GM10248 (cell line): Measurements from ENCODE around the gene GALNT3.

Source experiments
- CTCF ChIA-PET: fragments of 300-600 bp; sonication (Branson Sonifier 250); formaldehyde crosslinking; extraction: SDS; loops from one replicate; lab custom pipeline; 2021; ENCODE audit warnings: antibody characterized with exemption; lab: Yijun Ruan, JAX
- POLR2A ChIA-PET: fragments of 350-650 bp; sonication (Branson Sonifier 250); formaldehyde crosslinking; extraction: SDS; loops from one replicate; lab custom pipeline; 2020; ENCODE audit warnings: antibody characterized with exemption; lab: Yijun Ruan, JAX
- DNase-seq: peaks from one replicate; pipeline ENCODE4 v3.0.0; 2012; ENCODE audit errors: extremely low spot score
- TF ChIP-seq, protein P1 (sequence below): IDR thresholded peaks from 2 replicates; pipeline ENCODE4 v1.5.1; 2012; ENCODE audit warnings: mild to moderate bottlenecking, low read depth; ENCODE audit errors: extremely low read depth, missing control alignments, control extremely low read depth

The GALNT3 gene

DNA sequence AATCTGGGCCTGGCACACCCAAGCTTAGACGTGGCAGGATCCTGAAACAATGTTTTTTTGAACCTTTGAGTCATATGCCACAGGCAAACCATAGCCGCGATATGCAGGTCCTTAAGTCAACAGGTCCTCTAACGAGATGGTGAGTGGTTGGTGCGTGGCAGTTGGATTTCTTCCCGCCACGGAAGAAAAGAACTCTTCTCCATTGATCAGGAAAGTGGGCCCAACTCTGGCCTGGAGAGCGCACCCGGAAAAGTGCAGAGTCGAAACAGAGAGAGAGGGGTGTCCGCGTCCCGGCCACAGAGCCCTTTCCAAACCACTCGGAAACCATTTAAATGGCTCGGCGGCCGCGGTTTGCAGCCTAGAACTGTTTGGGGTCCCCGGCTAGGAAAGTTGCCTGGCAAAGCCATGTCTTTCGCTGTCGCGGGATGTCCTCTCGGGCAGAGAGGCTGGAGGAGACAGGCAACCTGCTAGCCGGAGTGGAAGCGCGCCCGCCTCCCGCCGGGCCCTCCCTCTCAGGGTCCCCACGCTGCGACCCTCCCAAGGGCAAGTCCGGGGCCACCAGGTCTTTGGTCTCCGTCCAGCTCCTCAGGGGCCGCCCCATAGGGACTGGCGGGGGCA is 777 bp downstream of the GALNT3 start:
- TF ChIP-seq, protein P1, sequence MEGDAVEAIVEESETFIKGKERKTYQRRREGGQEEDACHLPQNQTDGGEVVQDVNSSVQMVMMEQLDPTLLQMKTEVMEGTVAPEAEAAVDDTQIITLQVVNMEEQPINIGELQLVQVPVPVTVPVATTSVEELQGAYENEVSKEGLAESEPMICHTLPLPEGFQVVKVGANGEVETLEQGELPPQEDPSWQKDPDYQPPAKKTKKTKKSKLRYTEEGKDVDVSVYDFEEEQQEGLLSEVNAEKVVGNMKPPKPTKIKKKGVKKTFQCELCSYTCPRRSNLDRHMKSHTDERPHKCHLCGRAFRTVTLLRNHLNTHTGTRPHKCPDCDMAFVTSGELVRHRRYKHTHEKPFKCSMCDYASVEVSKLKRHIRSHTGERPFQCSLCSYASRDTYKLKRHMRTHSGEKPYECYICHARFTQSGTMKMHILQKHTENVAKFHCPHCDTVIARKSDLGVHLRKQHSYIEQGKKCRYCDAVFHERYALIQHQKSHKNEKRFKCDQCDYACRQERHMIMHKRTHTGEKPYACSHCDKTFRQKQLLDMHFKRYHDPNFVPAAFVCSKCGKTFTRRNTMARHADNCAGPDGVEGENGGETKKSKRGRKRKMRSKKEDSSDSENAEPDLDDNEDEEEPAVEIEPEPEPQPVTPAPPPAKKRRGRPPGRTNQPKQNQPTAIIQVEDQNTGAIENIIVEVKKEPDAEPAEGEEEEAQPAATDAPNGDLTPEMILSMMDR, result no peak
- ChIA-PET POLR2A (no interaction called here), CTCF (no interaction called here)
- DNase-seq, result peak; percentile 19

DNA sequence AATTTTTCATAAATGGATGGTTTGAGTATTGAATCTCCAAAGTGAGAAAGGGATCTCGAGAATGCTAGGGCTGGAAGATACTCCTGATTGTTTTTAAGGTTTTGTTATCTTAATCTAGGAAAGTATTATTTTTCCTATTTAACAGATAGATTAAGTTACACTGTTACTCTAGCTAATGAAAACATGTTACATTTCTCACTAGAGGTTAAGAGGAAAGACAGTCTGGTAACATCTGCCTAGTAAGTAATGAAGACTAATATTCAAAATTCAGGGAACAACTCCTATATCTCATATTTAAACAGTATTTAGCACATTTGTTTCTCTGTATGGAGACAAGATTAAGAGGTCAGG is 2.0 kb downstream of the GALNT3 start:
- ChIA-PET POLR2A (no interaction called here), CTCF (no interaction called here)
- TF ChIP-seq, protein P1, result no peak
- no peak for DNase-seq

DNA sequence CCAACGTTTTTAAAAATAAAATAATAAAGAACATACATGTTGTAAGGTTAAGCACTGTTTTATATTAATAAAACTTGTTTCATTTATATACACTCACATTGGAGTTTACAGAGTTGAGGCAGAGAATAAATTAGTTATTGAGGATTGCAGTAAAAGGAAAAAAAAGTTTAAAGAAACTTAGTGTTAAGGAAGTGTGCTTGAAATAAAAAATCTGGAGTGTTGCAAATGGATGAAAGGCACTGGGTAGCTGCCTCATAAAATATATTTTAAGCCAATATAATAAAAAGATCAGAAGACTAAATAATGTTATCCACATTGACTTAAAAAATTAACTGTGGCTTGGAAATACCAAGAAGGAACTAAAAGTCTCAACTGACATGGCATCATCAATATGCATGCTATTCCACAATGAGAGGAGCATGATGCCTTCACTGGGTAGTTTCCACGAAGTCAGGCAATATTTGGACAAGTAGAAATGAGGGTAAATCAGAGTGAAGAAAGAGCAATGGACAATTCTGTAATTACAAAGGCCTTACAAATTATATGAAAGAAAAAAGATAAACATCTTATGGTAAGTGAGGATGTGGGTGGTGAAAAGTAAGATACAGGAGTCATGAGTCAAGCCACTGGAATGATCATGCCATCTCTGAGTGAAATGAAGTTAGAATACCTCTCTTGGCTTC is 2.5 kb downstream of the GALNT3 start:
- TF ChIP-seq, protein P1, result no peak
- ChIA-PET POLR2A (no interaction called here), CTCF (no interaction called here)
- no peak for DNase-seq

DNA sequence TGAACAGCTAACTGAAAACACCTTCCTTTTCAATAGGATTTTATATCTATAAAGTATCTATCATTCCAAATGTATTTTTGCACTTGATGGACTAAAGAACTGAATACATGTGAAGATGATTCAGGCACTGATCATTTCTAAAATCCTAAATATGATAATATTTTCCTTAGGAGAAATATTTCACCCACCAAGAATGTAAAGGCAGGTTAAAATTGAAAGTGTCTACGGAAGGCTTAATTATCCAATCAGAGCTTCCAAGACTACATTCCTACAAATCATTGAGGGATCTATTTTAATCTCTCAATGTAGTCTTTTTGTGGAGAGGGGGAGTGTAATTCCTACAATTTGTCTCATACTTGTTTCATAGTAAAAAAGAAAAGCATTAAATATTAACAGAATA is 3.6 kb downstream of the GALNT3 start:
- TF ChIP-seq, protein P1, result no peak
- no peak for DNase-seq
- ChIA-PET POLR2A (no interaction called here), CTCF (no interaction called here)

DNA sequence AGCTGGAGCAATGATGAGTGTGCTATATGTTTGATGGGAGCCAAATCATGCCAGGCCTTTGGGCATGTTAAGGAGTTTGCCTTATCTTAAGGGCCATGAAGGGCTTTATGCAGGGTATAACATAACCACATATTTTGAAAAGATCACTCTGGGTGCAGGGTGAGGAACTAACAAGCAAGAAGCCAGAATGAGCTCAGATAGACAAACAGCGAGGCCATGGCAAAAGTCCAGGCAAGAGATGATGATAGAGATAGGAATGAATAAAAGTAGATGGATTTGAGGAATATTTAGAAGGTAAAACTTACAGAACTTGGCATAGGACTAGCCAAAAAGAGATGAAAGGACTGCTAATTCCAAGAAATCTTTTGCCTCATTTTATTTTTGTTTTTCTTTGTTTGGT is 6.7 kb downstream of the GALNT3 start:
- DNase-seq, result no peak
- CTCF ChIA-PET, result no interaction called here
- POLR2A ChIA-PET, result no interaction called here
- TF ChIP-seq, protein P1, result no peak

DNA sequence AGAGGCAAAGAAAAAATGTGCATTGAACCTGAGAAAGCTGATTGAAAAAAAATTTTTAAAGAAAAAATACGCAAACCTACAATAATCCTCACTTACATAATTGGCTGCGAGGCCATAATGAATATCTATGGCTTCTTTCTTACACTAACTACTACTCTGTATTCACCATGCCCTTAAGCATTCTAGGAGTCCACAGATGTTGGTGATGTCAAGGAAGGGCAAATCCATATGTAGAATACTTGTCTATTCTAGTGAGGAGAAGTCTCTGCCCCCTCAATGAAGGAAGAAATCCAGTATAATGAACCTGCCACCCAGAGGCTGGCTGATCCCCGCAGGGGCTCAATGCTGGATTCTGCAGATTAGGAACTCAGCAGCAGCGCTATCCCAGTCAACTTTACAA is 14.3 kb downstream of the GALNT3 start:
- DNase-seq, result no peak
- ChIA-PET POLR2A (no interaction called here), CTCF (interaction anchor here (1.4 to 1.6 kb wide), 2 partner anchors 9 to 15 kb away, joined by 5 to 6 read pairs; no protein-coding TSS in a partner anchor)
- TF ChIP-seq, protein P1, result no peak
